MM.1S (cell line): Measurements from ENCODE around the gene GMIP.

Experiments used
- DNase-seq: peaks from one replicate; pipeline ENCODE4 v3.0.0-alpha.2; 2015
- H2AFZ ChIP-seq: fragments of 300-600 bp; sonication (generic); 2 replicates; pipeline ENCODE4 v1.6.0; 2016; ENCODE audit warnings: antibody characterized with exemption, low read length
- H3F3A ChIP-seq: fragments of 300-600 bp; sonication (generic); 2 replicates; pipeline ENCODE4 v1.6.1; 2016; ENCODE audit warnings: mild to moderate bottlenecking, antibody characterized with exemption, low read length, moderate library complexity, mixed read lengths; ENCODE audit not compliant: insufficient read depth
- H3K27ac ChIP-seq: fragments of 300-600 bp; sonication (generic); 2 replicates; pipeline ENCODE4 v1.5.1; 2016; ENCODE audit warnings: mild to moderate bottlenecking, low read length
- H3K27me3 ChIP-seq: fragments of 300-600 bp; sonication (generic); replicated peaks from 2 replicates; pipeline ENCODE4 v1.6.0; 2016; ENCODE audit warnings: low read length; ENCODE audit not compliant: insufficient read depth
- H3K36me3 ChIP-seq: fragments of 300-600 bp; sonication (generic); replicated peaks from 2 replicates; pipeline ENCODE4 v1.6.1; 2016; ENCODE audit warnings: mild to moderate bottlenecking, low read length, mixed read lengths; ENCODE audit not compliant: insufficient read depth
- H3K4me1 ChIP-seq: fragments of 300-600 bp; sonication (generic); 2 replicates; pipeline ENCODE4 v1.6.1; 2016; ENCODE audit warnings: low read length, mixed read lengths
- H3K4me2 ChIP-seq: fragments of 300-600 bp; sonication (generic); 2 replicates; pipeline ENCODE4 v1.6.0; 2016; ENCODE audit warnings: low read depth, low read length
- H3K4me3 ChIP-seq: fragments of 300-600 bp; sonication (generic); 2 replicates; pipeline ENCODE4 v1.5.1; 2016; ENCODE audit warnings: low read length, mixed read lengths
- H3K79me2 ChIP-seq: fragments of 300-600 bp; sonication (generic); 2 replicates; pipeline ENCODE4 v1.6.1; 2016; ENCODE audit warnings: mixed run types, low read length, mixed read lengths
- H3K9ac ChIP-seq: fragments of 300-600 bp; sonication (generic); 2 replicates; pipeline ENCODE4 v1.6.1; 2016; ENCODE audit warnings: low read length, mixed read lengths
- H3K9me2 ChIP-seq: fragments of 300-600 bp; sonication (generic); replicated peaks from 2 replicates; pipeline ENCODE4 v1.6.1; 2016; ENCODE audit warnings: mild to moderate bottlenecking, low read length, mixed read lengths; ENCODE audit not compliant: insufficient read depth
- H3K9me3 ChIP-seq: fragments of 300-600 bp; sonication (generic); replicated peaks from 2 replicates; pipeline ENCODE4 v1.6.1; 2016; ENCODE audit warnings: mild to moderate bottlenecking, low read length, mixed read lengths; ENCODE audit not compliant: insufficient read depth
- H4K20me1 ChIP-seq: fragments of 300-600 bp; sonication (generic); 2 replicates; pipeline ENCODE4 v1.6.1; 2016; ENCODE audit warnings: mild to moderate bottlenecking, low read length, moderate library complexity, mixed read lengths; ENCODE audit not compliant: insufficient read depth
- CTCF ChIP-seq: fragments of 300-600 bp; sonication (generic); IDR thresholded peaks from 2 replicates; pipeline ENCODE4 v1.5.1; 2016; ENCODE audit warnings: antibody characterized with exemption, low read length, mixed read lengths
- EZH2 ChIP-seq: fragments of 300-600 bp; sonication (generic); optimal IDR thresholded peaks from 2 replicates; pipeline ENCODE3; 2017; ENCODE audit warnings: low read depth, mild to moderate bottlenecking, antibody characterized with exemption, low read length, mixed read lengths
- EZH2phosphoT487 ChIP-seq: fragments of 300-600 bp; sonication (generic); IDR thresholded peaks from 2 replicates; pipeline ENCODE4 v1.6.1; 2018; ENCODE audit warnings: antibody characterized with exemption, low read length

GMIP gene

GRCh38 chr19:19594381-19594780 lies 49.1 kb downstream of the GMIP start:
- no peak for DNase-seq
- H3K9ac ChIP-seq, result no peak overlapping the region
- no peak overlapping the region for H3K27ac ChIP-seq
- H3K9me2 ChIP-seq, result no peaks in the 10 kb centered on the region
- H3F3A ChIP-seq, result no peaks in the 10 kb centered on the region
- no peak overlapping the region for H3K4me2 ChIP-seq
- no peaks in the 10 kb centered on the region; the same call in 1 of the 2 replicates for H3K27me3 ChIP-seq
- H3K79me2 ChIP-seq, result no peaks in the 10 kb centered on the region
- H3K4me3 ChIP-seq, result no peak overlapping the region
- no peak overlapping the region for H2AFZ ChIP-seq
- H4K20me1 ChIP-seq, result no peaks in the 10 kb centered on the region
- TF ChIP-seq CTCF (no peak), EZH2phosphoT487 (no peak), EZH2 (no peak)
- H3K9me3 ChIP-seq, result no peaks in the 10 kb centered on the region
- H3K4me1 ChIP-seq, result 0 out of 2 replicates have a peak, but pooled peaks cover 8% of the 10 kb centered on the region
- H3K36me3 ChIP-seq, result no peaks in the 10 kb centered on the region

- DNase-seq, result no peak
- Histone ChIP-seq H3K4me3 (no peak overlapping the region), H4K20me1 (no peaks in the 10 kb centered on the region), H3K27me3 (no peaks in the 10 kb centered on the region; the same call in 1 of the 2 replicates), H3K27ac (no peak overlapping the region), H3K4me1 (0 out of 2 replicates have a peak, but pooled peaks cover 3% of the 10 kb centered on the region), H3F3A (no peaks in the 10 kb centered on the region), H2AFZ (no peak overlapping the region), H3K9me3 (no peaks in the 10 kb centered on the region), H3K4me2 (no peak overlapping the region), H3K9ac (no peak overlapping the region), H3K79me2 (no peaks in the 10 kb centered on the region), H3K9me2 (no peaks in the 10 kb centered on the region), H3K36me3 (no peaks in the 10 kb centered on the region)
- TF ChIP-seq EZH2phosphoT487, result no peak
These were observed 50.8 kb downstream of the GMIP start for GRCh38 chr19:19592690-19593089.

GRCh38 chr19:19591133-19591825 lies 52.2 kb downstream of the GMIP start:
- TF ChIP-seq CTCF, result no peak
- no peak for TF ChIP-seq EZH2
- no peak for TF ChIP-seq EZH2phosphoT487
- Histone ChIP-seq H3K4me2 (no peak overlapping the region), H3K9me2 (no peaks in the 10 kb centered on the region), H3K27me3 (no peaks in the 10 kb centered on the region; the same call in 1 of the 2 replicates), H3K4me1 (no peaks in the 10 kb centered on the region), H3K79me2 (no peaks in the 10 kb centered on the region), H4K20me1 (no peaks in the 10 kb centered on the region), H3F3A (no peaks in the 10 kb centered on the region), H2AFZ (no peak overlapping the region), H3K27ac (no peak overlapping the region), H3K4me3 (no peak overlapping the region), H3K9me3 (no peaks in the 10 kb centered on the region), H3K9ac (no peak overlapping the region), H3K36me3 (no peaks in the 10 kb centered on the region)
- no peak for DNase-seq

GRCh38 chr19:19588546-19588945 lies 54.9 kb downstream of the GMIP start:
- DNase-seq, result no peak
- Histone ChIP-seq H3F3A (no peaks in the 10 kb centered on the region), H3K4me2 (no peak overlapping the region), H3K27ac (no peak overlapping the region), H3K9ac (no peak overlapping the region), H4K20me1 (no peaks in the 10 kb centered on the region), H2AFZ (no peak overlapping the region), H3K4me3 (no peak overlapping the region), H3K9me2 (no peaks in the 10 kb centered on the region), H3K27me3 (no peaks in the 10 kb centered on the region; the same call in 1 of the 2 replicates), H3K9me3 (no peaks in the 10 kb centered on the region), H3K79me2 (no peaks in the 10 kb centered on the region), H3K36me3 (no peaks in the 10 kb centered on the region), H3K4me1 (no peaks in the 10 kb centered on the region)
- no peak for TF ChIP-seq EZH2
- TF ChIP-seq EZH2phosphoT487, result no peak
- TF ChIP-seq CTCF, result no peak
